HepG2 (cell line): Measurements from ENCODE around the gene TNFRSF25. TPM values are rescaled to one million over a fixed set of nuclear protein-coding genes. Genes with fewer than 3 reads are reported as not detected.

Source experiments
- ATRX ChIP-seq: sonication (generic); formaldehyde crosslinking; IDR thresholded peaks from 2 replicates; pipeline ENCODE4 v1.4.0; 2020; ENCODE audit warnings: missing genetic modification reagents, borderline replicate concordance
- CERS6 ChIP-seq: sonication (generic); formaldehyde crosslinking; IDR thresholded peaks from 2 replicates; pipeline ENCODE4 v1.5.0; 2020; ENCODE audit warnings: missing genetic modification reagents
- FOXP4 ChIP-seq: sonication (generic); formaldehyde crosslinking; IDR thresholded peaks from 2 replicates; pipeline ENCODE4 v1.4.0; 2020; ENCODE audit warnings: missing genetic modification reagents
- HBP1 ChIP-seq: IDR thresholded peaks from 2 replicates; pipeline ENCODE4 v1.6.1; 2016; ENCODE audit warnings: low read depth, control low read depth
- MED1 ChIP-seq: sonication (generic); formaldehyde crosslinking; IDR thresholded peaks from 2 replicates; pipeline ENCODE4 v1.4.0; 2020; ENCODE audit warnings: missing genetic modification reagents
- RFXANK ChIP-seq: IDR thresholded peaks from 2 replicates; pipeline ENCODE4 v1.6.1; 2016
- SCMH1 ChIP-seq: sonication (generic); formaldehyde crosslinking; IDR thresholded peaks from 2 replicates; pipeline ENCODE4 v1.9.0; 2021; ENCODE audit warnings: missing genetic modification reagents, mild to moderate bottlenecking, borderline replicate concordance
- TFDP1 ChIP-seq: IDR thresholded peaks from 2 replicates; pipeline ENCODE4 v1.6.1; 2016; ENCODE audit warnings: missing compliant biosample characterization, missing genetic modification reagents, borderline replicate concordance
- THAP11 ChIP-seq: IDR thresholded peaks from 2 replicates; pipeline ENCODE4 v1.6.1; 2016; ENCODE audit warnings: missing biosample characterization, missing genetic modification reagents
- ZNF260 ChIP-seq: sonication (generic); formaldehyde crosslinking; IDR thresholded peaks from 2 replicates; pipeline ENCODE4 v1.4.0; 2020; ENCODE audit warnings: missing genetic modification reagents, low read depth, mild to moderate bottlenecking, borderline replicate concordance
- ZNF33B ChIP-seq: sonication (generic); formaldehyde crosslinking; IDR thresholded peaks from 2 replicates; pipeline ENCODE4 v1.5.1; 2020; ENCODE audit warnings: mild to moderate bottlenecking, missing genetic modification reagents
- ZNF564 ChIP-seq: sonication (generic); formaldehyde crosslinking; IDR thresholded peaks from 2 replicates; pipeline ENCODE4 v1.8.1; 2023; ENCODE audit warnings: mild to moderate bottlenecking, missing genetic modification reagents
- polyA plus RNA-seq, 8 experiments: library from polyadenylated mRNA; depleted of rRNA in 3 of 8; stranded (reverse) in 7 of 8; unstranded in 1 of 8; fragments of >200 nt; fragmentation: Illumina TruSeq in 4 of 8; extraction: Trizol in 4 of 8; gene quantifications; 2 replicates each; pipeline versions ENCODE4 v1.2.1 to v1.2.3, GENCODE V29; 2011 to 2016; ENCODE audit warnings: low read depth in 4 of 8, missing spikeins in 1 of 8, mixed read lengths in 1 of 8; ENCODE audit not compliant: insufficient read depth in 1 of 8
- total RNA-seq, 5 experiments: library from RNA; depleted of rRNA; stranded (reverse); fragments of >200 nt; fragmentation: Illumina TruSeq; extraction: Trizol; gene quantifications; 2 replicates each; pipeline ENCODE4 v1.2.3, GENCODE V29; 2016; ENCODE audit warnings: low read depth in 1 of 5
- TF ChIP-seq, protein P1 (sequence below): sonication (generic); formaldehyde crosslinking; IDR thresholded peaks from 2 replicates; pipeline ENCODE4 v1.4.0; 2020; ENCODE audit warnings: missing genetic modification reagents
- TF ChIP-seq, protein P2 (sequence below): sonication (generic); formaldehyde crosslinking; IDR thresholded peaks from 2 replicates; pipeline ENCODE4 v1.8.0; 2022; ENCODE audit warnings: missing genetic modification reagents, mild to moderate bottlenecking, moderate library complexity, borderline replicate concordance
- TF ChIP-seq, protein P3 (sequence below): sonication (generic); formaldehyde crosslinking; IDR thresholded peaks from 2 replicates; pipeline ENCODE4 v1.5.1; 2020; ENCODE audit warnings: missing genetic modification reagents, mild to moderate bottlenecking, borderline replicate concordance

TNFRSF25 gene
- total and polyA plus RNA-seq, 2 of the 13 experiments (the other 11 are each of a cell fraction or from before 2014, with no cell fraction given) = 1.4 to 1.5 TPM

GRCh38 chr1:6445062-6445763 is 20.8 kb downstream of the TNFRSF25 start (continued):
- TF ChIP-seq, protein P1, sequence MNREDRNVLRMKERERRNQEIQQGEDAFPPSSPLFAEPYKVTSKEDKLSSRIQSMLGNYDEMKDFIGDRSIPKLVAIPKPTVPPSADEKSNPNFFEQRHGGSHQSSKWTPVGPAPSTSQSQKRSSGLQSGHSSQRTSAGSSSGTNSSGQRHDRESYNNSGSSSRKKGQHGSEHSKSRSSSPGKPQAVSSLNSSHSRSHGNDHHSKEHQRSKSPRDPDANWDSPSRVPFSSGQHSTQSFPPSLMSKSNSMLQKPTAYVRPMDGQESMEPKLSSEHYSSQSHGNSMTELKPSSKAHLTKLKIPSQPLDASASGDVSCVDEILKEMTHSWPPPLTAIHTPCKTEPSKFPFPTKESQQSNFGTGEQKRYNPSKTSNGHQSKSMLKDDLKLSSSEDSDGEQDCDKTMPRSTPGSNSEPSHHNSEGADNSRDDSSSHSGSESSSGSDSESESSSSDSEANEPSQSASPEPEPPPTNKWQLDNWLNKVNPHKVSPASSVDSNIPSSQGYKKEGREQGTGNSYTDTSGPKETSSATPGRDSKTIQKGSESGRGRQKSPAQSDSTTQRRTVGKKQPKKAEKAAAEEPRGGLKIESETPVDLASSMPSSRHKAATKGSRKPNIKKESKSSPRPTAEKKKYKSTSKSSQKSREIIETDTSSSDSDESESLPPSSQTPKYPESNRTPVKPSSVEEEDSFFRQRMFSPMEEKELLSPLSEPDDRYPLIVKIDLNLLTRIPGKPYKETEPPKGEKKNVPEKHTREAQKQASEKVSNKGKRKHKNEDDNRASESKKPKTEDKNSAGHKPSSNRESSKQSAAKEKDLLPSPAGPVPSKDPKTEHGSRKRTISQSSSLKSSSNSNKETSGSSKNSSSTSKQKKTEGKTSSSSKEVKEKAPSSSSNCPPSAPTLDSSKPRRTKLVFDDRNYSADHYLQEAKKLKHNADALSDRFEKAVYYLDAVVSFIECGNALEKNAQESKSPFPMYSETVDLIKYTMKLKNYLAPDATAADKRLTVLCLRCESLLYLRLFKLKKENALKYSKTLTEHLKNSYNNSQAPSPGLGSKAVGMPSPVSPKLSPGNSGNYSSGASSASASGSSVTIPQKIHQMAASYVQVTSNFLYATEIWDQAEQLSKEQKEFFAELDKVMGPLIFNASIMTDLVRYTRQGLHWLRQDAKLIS (CRISPR knock-in tag) = 0 out of 2 replicates have a peak, but pooled peaks have one; percentile 69
- TF ChIP-seq, protein P2, sequence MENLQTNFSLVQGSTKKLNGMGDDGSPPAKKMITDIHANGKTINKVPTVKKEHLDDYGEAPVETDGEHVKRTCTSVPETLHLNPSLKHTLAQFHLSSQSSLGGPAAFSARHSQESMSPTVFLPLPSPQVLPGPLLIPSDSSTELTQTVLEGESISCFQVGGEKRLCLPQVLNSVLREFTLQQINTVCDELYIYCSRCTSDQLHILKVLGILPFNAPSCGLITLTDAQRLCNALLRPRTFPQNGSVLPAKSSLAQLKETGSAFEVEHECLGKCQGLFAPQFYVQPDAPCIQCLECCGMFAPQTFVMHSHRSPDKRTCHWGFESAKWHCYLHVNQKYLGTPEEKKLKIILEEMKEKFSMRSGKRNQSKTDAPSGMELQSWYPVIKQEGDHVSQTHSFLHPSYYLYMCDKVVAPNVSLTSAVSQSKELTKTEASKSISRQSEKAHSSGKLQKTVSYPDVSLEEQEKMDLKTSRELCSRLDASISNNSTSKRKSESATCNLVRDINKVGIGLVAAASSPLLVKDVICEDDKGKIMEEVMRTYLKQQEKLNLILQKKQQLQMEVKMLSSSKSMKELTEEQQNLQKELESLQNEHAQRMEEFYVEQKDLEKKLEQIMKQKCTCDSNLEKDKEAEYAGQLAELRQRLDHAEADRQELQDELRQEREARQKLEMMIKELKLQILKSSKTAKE = 0 out of 2 replicates have a peak, but pooled peaks have one; percentile 13
- peak; percentile 71 for TF ChIP-seq MED1 (CRISPR knock-in tag)
- TF ChIP-seq SCMH1 (CRISPR knock-in tag) = no peak
- TF ChIP-seq CERS6 (CRISPR knock-in tag) = no peak
- 0 out of 2 replicates have a peak, but pooled peaks have one; percentile 40 for TF ChIP-seq ZNF33B (CRISPR knock-in tag)
- TF ChIP-seq TFDP1 (CRISPR knock-in tag) = peak; percentile 39; the same call in 1 of the 2 replicates
- TF ChIP-seq RFXANK (CRISPR knock-in tag) = no peak
- TF ChIP-seq ZNF260 (CRISPR knock-in tag) = no peak
- TF ChIP-seq ATRX (CRISPR knock-in tag) = no peak
- TF ChIP-seq, protein P3, sequence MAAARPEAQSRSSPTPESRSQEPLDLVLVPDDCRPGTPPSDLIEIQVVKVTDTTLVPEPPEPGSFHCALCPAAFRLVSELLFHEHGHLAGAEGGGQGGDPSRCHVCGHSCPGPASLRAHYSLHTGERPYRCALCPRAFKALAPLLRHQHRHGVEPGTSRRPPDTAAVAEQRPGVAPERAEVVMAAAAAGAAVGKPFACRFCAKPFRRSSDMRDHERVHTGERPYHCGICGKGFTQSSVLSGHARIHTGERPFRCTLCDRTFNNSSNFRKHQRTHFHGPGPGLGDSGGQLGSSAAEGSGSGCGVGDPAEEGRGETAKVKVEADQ = peak; percentile 25; the same call in 1 of the 2 replicates
- peak; percentile 47; the same call in 1 of the 2 replicates for TF ChIP-seq FOXP4
- TF ChIP-seq HBP1 (CRISPR knock-in tag) = 0 out of 2 replicates have a peak, but pooled peaks have one; percentile 41
- peak; percentile 59; the same call in 1 of the 2 replicates for TF ChIP-seq THAP11
- TF ChIP-seq ZNF564 (CRISPR knock-in tag) = 0 out of 2 replicates have a peak, but pooled peaks have one; percentile 5
